Activated CD4-positive, alpha-beta T cell treated with anti-CD3 and anti-CD28 coated beads for 24 hours (primary cell): ENCODE data around the gene DNLZ.
"Not testable (repeated sequence)": the region's sequence is repeated elsewhere in the genome, so short reads cannot be mapped to it uniquely, and the experiment has no call there.

ENCODE experiments used
- DNase-seq, 2 donors: peaks; one replicate each; pipeline ENCODE4 v3.0.0-alpha.2; 2020; ENCODE audit warnings: low read depth in 2 of 2

Gene DNLZ

DNA sequence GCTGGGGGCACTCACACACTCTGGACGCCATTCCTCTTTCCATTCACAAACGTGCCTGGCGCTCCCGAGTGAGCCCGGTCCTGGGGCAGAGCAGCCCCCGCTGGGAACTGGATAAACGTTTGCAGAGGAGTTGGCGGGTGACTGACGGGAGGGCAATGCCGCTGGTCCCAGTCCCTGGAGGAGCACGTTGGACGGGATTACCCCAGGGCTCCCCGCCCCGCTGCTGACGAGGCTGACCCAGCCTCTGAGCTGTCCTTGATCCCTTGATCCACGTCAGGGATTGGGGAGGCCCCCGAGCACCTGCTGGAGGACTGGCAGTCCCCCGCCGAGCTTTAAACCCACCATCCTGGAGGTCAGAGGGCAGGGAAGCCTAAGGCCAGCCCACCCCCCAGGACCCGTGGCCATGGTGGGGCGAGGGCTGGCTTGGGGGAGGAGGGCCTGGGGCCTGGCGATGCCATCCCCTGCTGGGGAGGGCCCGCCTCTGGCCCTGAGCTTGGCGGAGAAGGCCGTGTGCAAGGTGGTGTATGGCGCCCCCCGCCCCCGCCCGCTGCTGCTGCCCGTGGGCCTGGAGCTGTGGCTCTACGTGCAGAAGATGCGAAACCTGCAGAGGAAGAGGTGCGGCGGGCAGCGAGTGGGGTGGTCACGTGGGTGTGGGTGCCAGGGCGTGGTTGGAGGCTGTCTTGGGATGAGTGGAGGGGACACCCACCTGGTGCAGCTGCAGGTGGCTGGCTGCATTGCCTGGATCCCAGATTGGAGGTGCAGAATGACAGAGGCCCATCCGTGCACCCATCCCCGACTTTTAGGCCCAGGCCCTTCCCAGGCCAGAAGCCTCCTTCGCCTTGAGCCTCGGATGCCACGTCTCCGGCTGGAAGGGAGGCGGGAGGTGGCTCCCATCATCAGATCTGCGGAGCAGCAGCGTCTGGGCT lies 31.7 kb downstream of the DNLZ start:
- DNase-seq, result no peak

DNA sequence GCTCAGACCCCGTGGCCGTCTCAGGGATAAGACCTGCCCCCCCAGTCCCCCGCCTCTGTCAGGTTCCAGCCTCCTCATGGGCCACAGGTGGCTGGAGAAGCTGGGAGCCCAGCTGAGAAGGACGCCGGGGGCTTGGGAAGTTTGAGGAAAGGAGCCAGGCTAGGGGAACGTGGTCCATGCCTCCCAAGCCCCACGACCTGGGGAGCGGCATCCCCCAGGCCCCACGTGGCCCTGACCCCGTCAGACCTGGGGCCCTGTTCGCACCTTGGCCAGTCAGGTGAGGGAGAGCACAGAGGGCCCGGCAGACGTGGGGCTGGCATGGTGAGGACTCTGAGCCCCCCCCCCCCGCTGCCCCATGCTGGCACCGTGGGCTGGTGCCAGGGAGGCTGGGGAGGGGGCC lies 32.5 kb downstream of the DNLZ start:
- DNase-seq, result no peak

DNA sequence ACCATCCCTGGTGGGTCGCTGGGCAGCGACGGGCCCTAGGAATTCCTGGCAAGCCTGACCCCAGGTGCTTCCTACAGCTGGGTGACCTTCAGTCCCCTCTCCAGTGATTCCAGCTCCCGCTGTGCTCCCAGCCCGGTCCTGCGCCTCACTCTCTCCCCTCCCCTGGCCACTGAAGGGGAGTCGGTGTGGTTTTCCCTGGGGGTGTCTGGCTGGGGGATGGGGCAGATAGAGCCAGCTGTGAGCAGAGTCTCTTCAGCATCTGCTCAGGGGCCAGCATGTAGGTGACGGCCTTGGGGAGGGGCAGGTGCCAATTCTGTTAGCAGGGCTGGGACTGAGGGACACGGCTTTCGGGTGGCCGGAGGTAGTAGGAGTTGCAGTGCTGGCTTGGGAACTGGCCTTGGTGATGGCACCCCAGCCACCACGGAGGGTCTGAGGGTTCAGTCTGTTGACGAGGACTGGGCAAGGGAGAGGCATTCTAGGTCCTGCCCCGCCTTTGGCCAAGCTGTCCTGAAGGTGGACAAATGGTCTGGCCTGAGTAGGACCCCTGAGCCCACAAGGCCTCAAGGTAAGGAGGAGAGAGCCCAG lies 33.0 kb downstream of the DNLZ start:
- no peak for DNase-seq

DNA sequence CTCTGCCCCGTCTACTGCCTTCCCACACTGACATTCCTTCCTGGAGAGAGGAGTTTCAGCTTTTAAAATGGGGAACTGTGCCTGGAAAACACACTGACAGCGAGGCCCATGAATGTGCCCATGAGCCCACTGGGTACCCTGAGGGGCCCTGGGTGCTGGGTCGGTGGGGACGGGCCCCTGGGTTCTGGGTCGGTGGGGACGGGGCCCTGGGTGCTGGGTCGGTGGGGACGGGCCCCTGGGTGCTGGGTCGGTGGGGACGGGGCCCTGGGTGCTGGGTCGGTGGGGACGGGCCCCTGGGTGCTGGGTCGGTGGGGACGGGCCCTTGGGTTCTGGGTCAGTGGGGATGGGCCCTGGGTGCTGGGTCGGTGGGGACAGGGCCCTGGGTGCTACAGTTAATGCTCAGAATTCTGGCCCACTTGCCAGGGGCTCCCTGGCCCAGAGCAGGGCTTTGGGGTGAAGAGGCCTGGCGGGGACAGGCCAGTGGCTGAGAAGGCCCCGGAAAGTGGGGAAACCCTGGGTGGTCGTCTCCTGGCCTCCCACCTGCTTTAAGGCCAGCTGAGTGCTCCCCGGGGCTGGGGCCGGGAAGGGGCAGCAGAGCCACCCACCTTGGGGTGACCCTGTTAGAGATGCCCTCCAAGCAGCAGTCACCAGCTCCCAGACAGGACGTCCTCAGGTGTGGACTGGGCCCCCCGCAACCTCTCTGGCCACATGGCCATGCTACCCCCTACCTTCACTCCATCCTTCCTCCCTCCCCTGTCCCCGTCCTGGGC lies 33.7 kb downstream of the DNLZ start:
- no peak for DNase-seq

DNA sequence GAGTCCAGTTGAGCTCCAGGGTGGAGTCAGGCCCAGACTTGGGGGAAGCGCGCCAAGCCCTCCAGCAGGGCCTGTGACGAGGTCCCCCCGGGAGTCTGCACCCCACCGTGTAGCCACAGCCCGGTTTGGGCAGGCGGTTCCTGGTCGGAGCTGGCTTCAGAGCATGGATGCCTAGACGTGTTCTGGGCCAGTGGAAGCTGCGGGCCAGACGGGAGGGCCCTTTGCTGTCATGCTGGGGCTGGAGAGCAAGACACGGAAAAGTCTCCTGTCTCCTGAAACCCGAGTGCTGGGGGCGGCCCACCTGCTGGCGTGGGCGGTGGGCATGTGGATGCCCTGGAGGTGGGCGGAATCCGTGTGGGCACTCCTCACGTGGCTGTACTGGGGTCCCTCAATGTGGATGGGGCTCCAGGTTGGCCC lies 34.3 kb downstream of the DNLZ start:
- DNase-seq, result no peak

DNA sequence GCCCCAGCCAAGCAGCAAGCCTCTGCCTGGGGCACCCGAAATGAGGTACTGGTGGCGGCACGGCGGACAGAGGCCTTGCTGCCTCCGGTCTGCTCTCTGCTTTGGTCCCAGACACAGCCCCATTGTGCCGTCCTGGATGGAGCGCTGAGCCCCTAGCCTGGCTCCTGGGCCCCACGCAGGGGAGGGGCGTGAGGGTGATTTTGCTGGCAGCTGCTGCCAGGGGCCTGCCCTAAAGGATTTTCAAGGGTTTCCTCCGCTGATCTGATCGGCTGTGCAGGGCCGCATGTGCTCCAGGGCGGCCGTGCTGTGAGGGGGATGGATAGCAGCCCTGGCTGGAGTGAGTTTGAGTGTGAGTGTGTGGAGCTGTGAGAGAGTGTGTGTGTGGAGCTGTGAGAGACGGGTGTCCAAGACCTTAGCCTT lies 34.9 kb downstream of the DNLZ start:
- DNase-seq, result no peak

DNA sequence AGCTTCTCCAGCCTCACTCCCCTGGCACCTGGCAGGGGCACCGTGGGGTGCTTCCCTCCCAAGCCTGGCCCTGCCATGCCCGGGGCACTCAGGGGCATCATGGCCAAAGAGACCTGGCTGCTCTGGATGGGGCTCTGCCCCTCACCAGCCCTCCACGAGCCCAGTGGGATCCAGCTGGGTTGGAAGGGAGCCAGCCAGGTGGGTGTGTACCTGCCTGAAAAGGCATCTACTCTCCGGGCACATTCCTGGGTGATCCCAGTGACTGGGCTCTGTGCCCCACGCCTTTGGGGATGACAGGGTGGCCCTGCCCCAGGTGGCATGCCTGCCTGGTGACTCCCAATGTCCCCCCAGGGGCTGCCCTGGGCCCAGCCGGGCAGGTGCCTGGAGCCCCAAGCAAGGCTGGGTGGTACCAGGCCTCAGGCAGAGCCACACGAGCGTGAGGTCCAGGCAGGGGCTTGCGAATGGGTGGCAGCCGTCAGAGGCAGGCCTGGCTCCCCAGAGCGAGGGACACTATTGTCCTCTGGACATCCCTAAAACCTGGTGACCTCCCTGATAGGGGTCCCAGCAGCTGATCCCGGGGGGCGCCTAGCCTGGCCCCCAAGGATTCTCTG lies 35.4 kb downstream of the DNLZ start:
- DNase-seq, result peak in 1 of 2 donors; percentile 18

DNA sequence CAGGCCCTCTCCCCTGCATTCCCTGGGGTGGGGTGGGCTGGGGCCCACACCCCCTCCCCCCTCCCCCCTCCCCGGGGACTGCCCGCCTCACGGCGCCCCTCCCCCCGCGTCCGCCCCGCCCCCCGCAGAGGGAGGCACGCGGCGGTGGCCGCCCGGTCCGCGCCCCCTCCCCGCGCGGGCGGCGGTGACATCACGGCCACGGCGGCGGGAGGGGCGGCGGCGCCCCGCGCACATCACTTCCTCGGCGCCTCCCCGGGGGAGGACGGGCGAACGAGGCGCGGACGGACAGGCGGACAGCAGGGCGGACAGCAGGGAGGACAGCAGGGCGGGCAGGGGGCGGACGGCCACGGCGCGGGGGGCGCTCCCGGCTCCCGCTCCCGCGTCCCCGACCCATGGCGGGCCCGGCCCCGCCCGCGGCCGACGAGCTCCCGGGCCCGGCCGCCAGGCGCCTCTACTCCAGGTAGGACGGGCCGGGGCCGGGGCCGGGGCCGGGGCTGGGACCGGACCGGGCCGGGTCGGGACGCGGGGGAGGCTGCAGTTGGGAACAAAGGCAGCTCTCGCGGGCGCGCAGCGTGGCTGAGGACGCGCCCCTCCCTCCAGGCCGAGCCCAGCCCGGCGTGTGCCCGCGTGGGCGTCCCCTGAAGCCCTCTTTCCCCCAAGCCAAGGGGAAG lies 36.1 kb downstream of the DNLZ start, which contains the start of gene GPSM1:
GPSM1 (plus strand) TSS at position 236 of the 671 bp plus-strand sequence; CDS start at position 393, 157 bp downstream.
- peak in 1 of 2 donors; percentile 25 for DNase-seq

DNA sequence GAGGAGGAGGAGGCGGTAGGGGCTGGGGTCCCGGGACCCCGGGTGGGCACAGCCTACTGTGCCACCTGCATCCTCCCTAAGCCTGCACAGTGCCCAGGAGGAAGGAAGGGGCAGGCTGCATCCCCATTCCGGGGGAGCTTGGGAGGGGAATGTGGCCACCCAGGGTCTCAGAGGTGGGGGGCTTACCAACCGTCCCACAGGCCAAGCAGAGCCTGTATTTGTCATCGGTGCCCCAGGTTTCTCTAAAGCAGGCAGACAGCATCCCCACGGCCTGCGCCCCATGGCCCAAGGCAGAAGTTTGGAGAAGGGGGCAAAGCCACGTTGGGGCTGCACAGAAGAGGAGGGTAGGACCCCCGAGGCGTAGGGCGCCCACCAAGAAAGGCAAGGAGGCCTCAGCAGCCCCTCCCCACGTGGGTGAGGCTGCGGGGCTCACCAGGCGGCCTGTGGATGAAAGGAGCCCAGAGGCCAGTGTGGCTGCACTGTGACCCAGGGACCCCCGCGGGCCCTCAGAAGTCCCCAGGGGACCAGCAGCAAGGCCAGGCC lies 36.7 kb downstream of the DNLZ start:
- DNase-seq, result no peak

DNA sequence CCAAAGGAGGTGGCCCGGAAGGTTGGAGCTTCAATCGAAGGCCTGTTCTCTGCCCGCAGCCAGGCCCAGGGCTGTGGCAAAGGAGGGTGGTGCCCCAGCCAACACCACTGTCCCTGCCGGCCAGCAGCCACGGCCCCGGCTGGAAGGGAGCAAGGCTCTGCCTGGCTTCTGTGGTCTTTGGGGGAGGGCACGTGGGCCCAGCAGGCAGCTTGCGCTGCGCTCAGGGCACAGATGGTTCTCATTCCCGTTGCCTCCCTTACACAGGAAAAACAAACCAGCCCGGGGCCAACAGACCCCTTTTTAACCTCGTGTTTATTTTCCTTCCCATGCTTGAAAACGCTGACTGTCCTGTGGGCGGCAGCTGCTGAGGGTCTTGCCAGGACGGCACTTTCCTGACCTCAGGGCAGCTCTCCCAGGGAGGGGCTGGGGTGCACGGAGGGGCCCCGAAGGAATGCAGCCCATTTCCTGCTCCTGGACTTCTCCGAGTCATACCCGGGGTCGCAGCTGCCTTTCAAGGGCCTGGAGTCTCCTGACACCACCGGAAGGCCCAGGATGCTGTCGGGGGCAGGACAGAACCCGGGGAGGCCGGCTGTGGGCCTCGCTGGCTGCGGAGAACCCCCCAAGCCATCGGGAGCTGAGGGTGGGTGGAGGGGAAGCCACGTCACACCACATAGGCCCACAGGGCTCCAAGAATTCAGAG lies 37.3 kb downstream of the DNLZ start:
- no peak for DNase-seq

DNA sequence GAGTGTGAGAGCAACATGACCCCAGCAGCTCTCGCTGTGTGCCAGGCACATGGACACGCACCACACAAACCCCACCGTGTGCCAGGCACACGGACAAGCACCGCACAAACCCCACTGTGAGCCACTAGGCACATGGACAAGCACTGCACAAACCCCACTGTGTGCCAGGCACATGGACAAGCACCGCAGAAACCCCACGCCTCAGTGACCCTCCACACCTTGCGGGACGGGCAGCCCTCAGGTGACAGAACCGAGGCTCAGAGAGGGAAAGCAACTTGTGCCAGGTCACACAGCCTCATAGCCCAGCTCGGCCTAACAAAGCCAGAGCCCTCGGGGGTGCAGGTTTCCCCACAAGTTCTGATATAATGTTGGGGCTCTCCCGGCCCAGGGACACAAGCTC lies 38.2 kb downstream of the DNLZ start:
- DNase-seq, result no peak

DNA sequence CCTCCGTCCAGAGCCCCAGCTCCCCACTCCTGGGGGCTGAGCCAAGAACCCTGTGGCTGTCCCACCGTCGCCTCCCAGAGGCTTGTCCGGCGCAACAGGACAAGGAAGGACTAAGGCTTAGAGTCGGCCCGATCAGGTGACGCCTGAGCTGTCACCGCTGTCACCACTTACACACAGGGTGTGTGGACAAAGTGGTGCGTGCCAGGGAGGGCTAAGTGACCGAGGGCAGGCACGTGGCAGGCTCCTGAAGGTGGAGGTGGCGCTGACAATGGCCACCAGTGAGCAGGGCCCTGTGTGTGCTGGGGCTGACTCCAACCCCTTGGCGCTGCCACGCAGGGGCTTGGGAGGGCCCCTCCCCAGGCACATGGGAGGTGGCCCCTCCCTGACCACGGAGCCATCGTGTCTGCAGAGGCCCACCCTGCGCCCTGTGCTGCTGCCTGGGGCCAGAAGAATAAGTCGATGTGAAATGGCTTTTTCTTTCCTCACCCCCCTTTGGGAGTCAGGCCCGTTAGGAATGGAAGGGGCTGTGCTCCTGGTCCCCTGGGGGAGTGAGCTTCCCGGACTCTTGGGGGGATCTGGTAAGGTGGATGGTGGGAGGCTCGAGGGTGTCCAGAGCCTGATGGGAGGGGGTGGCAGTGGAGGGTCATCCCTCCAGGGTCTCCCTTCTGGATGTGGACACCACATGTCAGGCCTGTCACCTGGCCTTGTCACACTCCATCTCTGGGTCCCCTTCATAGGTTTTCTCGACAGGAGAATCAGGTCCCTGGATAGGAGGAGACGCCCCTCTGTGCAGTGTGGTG lies 38.8 kb downstream of the DNLZ start:
- no peak for DNase-seq

DNA sequence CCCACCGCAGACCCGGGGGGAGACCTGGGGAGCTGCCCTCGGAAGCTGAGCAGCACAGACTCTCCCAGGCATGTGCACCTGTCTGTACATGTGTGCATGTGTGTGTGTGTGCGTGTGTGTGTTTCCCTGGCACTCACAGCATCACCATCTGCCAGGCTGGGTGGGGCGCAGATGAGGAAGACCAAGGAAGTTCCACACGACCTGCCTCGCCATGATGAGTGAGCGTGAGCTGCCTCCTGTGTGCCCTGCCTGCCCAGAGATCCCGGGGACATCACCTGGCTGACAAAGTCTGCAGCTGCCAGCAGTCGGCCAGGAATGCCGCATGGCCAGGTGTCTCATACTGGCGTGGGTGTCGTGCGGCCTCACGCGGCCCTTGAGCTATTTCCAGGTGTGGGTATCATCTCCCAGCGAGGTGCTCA lies 40.2 kb downstream of the DNLZ start:
- no peak for DNase-seq

DNA sequence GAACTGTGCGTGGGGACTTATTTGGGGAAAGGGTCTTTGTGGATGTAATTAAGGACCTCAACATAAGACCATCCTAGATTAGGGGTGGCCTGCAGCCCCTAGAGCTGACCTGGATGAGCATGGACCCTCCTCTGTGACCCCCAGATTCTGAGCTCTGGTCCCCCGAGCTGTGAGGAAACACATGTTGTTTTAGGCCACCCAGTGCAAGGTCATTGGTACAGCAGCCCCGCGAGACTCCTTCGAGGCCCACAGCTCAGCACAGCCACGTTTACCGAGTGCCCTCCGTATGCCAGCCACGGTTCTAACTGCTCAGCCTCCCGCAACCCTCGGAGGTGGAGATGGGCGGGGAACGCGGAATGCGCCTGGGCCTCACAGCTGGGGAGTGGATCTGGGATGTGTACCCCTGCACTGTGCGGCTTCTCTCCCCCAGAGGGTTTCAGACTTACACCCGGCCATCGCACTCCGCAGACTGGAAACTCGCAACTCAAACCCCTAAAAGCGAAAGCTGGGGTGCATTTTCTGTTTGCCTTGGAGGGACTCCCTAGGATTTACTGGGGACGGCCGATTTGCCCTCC lies 40.7 kb downstream of the DNLZ start:
- DNase-seq, result no peak

DNA sequence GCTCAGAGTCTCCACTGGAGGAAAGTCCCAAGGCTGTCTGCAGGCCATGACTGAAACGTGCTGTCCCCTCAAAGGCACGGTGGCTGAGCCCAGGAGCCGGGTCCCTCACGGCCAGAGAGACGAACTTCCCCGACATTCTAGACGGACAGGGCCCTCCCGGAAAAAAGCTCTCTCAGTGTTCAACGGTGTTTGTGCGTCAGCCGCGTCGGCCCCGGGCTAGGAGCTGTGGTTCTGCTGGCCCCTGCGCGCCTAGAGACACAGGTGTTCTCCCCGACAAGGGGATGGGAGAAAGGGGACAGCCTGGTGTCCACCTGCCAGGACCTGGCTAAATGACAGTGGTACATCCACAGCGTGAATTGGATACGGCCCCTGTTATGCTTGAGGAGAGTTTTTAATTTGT lies 42.0 kb downstream of the DNLZ start:
- DNase-seq, result no peak

DNA sequence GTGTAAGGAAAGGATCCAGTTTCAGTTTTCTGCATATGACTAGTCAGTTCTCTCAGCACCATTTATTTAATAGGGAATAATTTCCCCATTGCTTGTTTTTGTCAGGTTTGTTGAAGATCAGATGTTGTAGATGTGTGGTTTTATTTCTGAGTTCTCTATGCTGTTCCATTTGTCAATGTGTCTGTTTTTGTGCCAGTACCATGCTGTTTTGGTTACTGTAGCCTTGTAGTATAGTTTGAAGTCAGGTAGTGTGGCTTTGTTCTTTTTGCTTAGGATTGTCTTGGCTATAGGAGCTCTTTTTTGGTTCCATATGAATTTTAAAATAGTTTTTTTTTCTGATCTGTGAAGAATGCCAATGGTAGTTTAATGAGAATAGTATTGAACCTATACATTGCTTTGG lies 42.6 kb downstream of the DNLZ start:
- DNase-seq, result not testable (repeated sequence)

DNA sequence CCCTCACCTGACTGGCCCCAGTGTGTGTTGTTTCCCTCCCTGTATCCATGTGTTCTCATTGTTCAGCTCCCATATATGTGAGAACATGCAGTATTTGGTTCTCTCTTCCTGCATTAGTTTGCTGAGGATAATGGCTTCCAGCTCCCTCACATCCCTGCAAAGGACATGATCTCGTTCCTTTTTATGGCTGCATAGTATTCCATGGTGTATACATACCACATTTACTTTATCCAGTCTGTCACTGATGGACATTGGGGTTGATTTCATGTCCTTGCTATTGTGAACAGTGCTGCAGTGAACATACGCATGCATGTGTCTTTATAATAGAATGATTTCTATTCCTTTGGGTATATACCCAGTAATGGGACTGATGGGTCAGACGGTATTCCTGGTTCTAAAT lies 43.6 kb downstream of the DNLZ start:
- not testable (repeated sequence) for DNase-seq

DNA sequence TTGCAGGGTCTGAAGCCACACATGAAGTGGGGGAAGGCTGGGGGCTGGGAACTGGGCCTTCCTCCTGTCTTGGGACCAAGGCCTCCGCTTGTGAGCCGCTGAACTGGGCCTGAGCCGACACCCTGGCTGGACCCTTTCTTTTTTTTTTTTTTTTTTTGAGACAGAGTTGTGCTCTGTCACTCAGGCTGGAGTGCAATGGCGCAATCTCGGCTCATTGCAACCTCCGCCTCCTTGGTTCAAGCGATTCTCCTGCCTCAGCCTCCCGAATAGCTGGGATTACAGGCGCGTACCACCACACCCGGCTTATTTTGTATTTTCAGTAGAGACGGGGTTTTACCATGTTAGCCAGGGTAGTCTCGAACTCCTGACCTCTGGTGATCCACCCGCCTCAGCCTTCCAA lies 44.3 kb downstream of the DNLZ start:
- not testable (repeated sequence) for DNase-seq

DNA sequence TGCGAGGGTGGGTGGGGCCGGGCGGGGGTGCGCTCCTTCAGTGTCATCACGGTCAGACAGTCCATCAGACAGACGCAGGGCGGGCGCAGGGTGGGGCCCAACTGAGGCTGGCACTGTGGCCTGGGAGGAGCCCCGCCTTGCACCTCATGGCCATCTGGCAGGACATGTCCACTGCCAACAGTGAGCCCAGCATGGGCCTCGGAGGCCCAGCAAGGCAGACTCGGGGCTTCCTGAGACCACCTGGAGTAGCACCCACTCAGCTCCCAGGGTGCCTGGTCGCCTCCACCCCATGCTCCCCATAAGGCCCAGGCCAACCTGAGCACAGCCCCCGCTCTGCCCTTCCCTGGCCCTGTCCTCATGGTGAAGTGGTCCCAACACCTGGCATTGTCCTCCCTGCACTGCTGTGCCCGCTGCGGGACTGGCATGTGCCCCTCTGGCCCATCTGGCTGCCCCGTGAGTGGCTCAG lies 44.7 kb downstream of the DNLZ start:
- no peak for DNase-seq
